DMS79 (cell line): Measurements from ENCODE around the gene NEFH.

Source experiments
- DNase-seq: peaks from one replicate; lab custom pipeline; 2025; lab: John Stamatoyannopoulos, UW

Gene NEFH

GRCh38 chr22:29503811-29504372 lies 23.9 kb downstream of the NEFH start:
- no peak for DNase-seq

GRCh38 chr22:29509298-29509697 lies 29.3 kb downstream of the NEFH start:
- no peak for DNase-seq

GRCh38 chr22:29509815-29510214 lies 29.8 kb downstream of the NEFH start:
- no peak for DNase-seq

- no peak for DNase-seq
Measured at GRCh38 chr22:29510542-29510941, 30.5 kb downstream of the NEFH start.

GRCh38 chr22:29511126-29511862 lies 31.3 kb downstream of the NEFH start:
- no peak for DNase-seq

- no peak for DNase-seq
Measured at GRCh38 chr22:29512031-29512430, 32.0 kb downstream of the NEFH start.

- no peak for DNase-seq
Measured at GRCh38 chr22:29517215-29517908, 37.3 kb downstream of the NEFH start.

- no peak for DNase-seq
Measured at GRCh38 chr22:29518427-29518826, 38.4 kb downstream of the NEFH start.

- DNase-seq, result no peak
Measured at GRCh38 chr22:29519996-29520395, 40.0 kb downstream of the NEFH start.

GRCh38 chr22:29520851-29521250 lies 40.8 kb downstream of the NEFH start:
- DNase-seq, result no peak

- no peak for DNase-seq
Measured at GRCh38 chr22:29521526-29521925, 41.5 kb downstream of the NEFH start.

- DNase-seq, result no peak
Measured at GRCh38 chr22:29523761-29524160, 43.7 kb downstream of the NEFH start.

- DNase-seq, result no peak
Measured at GRCh38 chr22:29524442-29525191, 44.6 kb downstream of the NEFH start.

- DNase-seq, result no peak
Measured at GRCh38 chr22:29528144-29528543, 48.1 kb downstream of the NEFH start.

GRCh38 chr22:29530716-29531115 lies 50.7 kb downstream of the NEFH start:
- no peak for DNase-seq

GRCh38 chr22:29531419-29531818 lies 51.4 kb downstream of the NEFH start:
- DNase-seq, result no peak

- DNase-seq, result no peak
Measured at GRCh38 chr22:29536411-29536810, 56.4 kb downstream of the NEFH start.

GRCh38 chr22:29539105-29539504 lies 59.1 kb downstream of the NEFH start:
- DNase-seq, result no peak
